OCI-LY3 (cell line): ENCODE measurements around the gene ATRN.
A peak's percentile ranks its signal among the peaks of the same experiment; 100 is the strongest.

Source experiments
- H2AFZ ChIP-seq: fragments of 200-600, 300-600 bp; shearing (Covaris generic); 2 replicates; pipeline ENCODE4 v1.6.0; 2014; ENCODE audit warnings: antibody characterized with exemption, low read depth, low read length
- H3K27ac ChIP-seq: fragments of 200-600, 300-600 bp; sonication (generic); 2 replicates; pipeline ENCODE4 v1.5.1; 2014; ENCODE audit warnings: mild to moderate bottlenecking, low read length, moderate library complexity, mixed read lengths
- H3K27me3 ChIP-seq: fragments of 200-600, 300-600 bp; sonication (generic); 2 replicates; pipeline ENCODE4 v1.6.1; 2014; ENCODE audit warnings: low read depth, low read length, mixed read lengths
- H3K36me3 ChIP-seq: fragments of 200-600, 300-600 bp; sonication (generic); replicated peaks from 2 replicates; pipeline ENCODE3; 2014; ENCODE audit warnings: low read depth, low read length, mixed read lengths
- H3K4me1 ChIP-seq: fragments of 300-600, 200-600 bp; sonication (generic); 2 replicates; pipeline ENCODE4 v1.6.1; 2014; ENCODE audit warnings: low read length, mixed read lengths
- H3K4me2 ChIP-seq: fragments of 200-600, 300-600 bp; sonication (generic); 2 replicates; pipeline ENCODE4 v1.6.1; 2014; ENCODE audit warnings: low read length, mixed read lengths
- H3K4me3 ChIP-seq: fragments of 300-600, 200-600 bp; sonication (generic); 2 replicates; pipeline ENCODE4 v1.5.1; 2014; ENCODE audit warnings: antibody characterized with exemption, mild to moderate bottlenecking, low read length, moderate library complexity
- H3K79me2 ChIP-seq: fragments of 300-600, 200-600 bp; shearing (Covaris generic); 2 replicates; pipeline ENCODE4 v1.6.1; 2014; ENCODE audit warnings: mild to moderate bottlenecking, low read length, mixed read lengths
- H3K9ac ChIP-seq: fragments of 300-600, 200-600 bp; shearing (Covaris generic); 2 replicates; pipeline ENCODE4 v1.6.0; 2014; ENCODE audit warnings: mild to moderate bottlenecking, low read length, moderate library complexity
- H3K9me3 ChIP-seq: fragments of 200-600, 300-600 bp; shearing (Covaris generic); 2 replicates; pipeline ENCODE4 v1.6.1; 2014; ENCODE audit warnings: low read length, mixed read lengths; ENCODE audit not compliant: insufficient read depth
- H4K20me1 ChIP-seq: fragments of 200-600, 300-600 bp; sonication (generic); 2 replicates; pipeline ENCODE4 v1.6.1; 2016; ENCODE audit warnings: low read length, mixed read lengths; ENCODE audit not compliant: insufficient read depth
- CTCF ChIP-seq: fragments of 200-600, 300-600 bp; sonication (generic); IDR thresholded peaks from 2 replicates; pipeline ENCODE4 v1.5.1; 2014; ENCODE audit warnings: antibody characterized with exemption, low read length, low read depth
- EZH2phosphoT487 ChIP-seq: fragments of 200-600 bp; shearing (Covaris generic); IDR thresholded peaks from 2 replicates; pipeline ENCODE4 v1.6.1; 2018; ENCODE audit warnings: antibody characterized with exemption, mixed run types, low read depth

ATRN gene

GRCh38 chr20:3651204-3651962, 180.6 kb downstream of the ATRN start:
- Histone ChIP-seq H4K20me1 (no peaks in the 10 kb centered on the region), H2AFZ (no peak overlapping the region), H3K79me2 (no peaks in the 10 kb centered on the region), H3K27ac (no peak overlapping the region; the same call in 1 of the 2 replicates), H3K4me2 (peak overlapping the region; percentile 13; the same call in 1 of the 2 replicates), H3K4me1 (peaks cover 17% of the 10 kb centered on the region), H3K36me3 (no peaks in the 10 kb centered on the region), H3K9me3 (no peaks in the 10 kb centered on the region), H3K27me3 (no peaks in the 10 kb centered on the region), H3K4me3 (no peak overlapping the region), H3K9ac (no peak overlapping the region)
- TF ChIP-seq EZH2phosphoT487 (no peak), CTCF (no peak)

GRCh38 chr20:3652221-3652620, 181.4 kb downstream of the ATRN start:
- Histone ChIP-seq H3K4me2 (no peak overlapping the region), H3K36me3 (no peaks in the 10 kb centered on the region), H2AFZ (no peak overlapping the region), H3K27me3 (no peaks in the 10 kb centered on the region), H4K20me1 (no peaks in the 10 kb centered on the region), H3K4me1 (peaks cover 17% of the 10 kb centered on the region), H3K9me3 (no peaks in the 10 kb centered on the region), H3K4me3 (no peak overlapping the region), H3K9ac (no peak overlapping the region), H3K79me2 (no peaks in the 10 kb centered on the region), H3K27ac (no peak overlapping the region; the same call in 1 of the 2 replicates)
- TF ChIP-seq EZH2phosphoT487 (no peak), CTCF (no peak)

- peak; percentile 4; the same call in 1 of the 2 replicates for TF ChIP-seq CTCF
- TF ChIP-seq EZH2phosphoT487: no peak
- Histone ChIP-seq H3K27ac (no peak overlapping the region), H3K9ac (no peak overlapping the region)
Observed at GRCh38 chr20:3652676-3653596, 182.1 kb downstream of the ATRN start.

DNA sequence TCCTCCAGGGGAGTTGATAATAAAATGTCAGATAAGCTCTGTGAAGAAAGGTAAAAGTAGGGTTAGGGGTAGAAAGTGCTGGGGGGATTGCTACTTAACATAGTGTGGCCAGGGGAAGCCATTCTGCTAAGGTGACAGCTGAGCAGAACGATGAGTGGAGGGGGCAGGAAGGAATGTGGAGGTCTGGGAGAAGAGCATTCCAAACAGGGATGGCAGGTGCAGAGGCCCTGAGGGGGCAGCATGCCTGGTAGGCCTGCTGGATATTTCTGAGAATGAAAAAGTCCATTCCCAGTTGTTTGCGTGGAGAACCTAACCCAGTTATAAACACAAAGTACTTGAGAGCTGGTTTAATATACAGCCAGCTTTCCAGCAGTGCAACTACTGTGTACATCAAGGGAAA, 183.1 kb downstream of the ATRN start:
- Histone ChIP-seq H3K4me1 (peaks cover 28% of the 10 kb centered on the region), H3K79me2 (no peaks in the 10 kb centered on the region), H3K9me3 (no peaks in the 10 kb centered on the region), H4K20me1 (no peaks in the 10 kb centered on the region), H2AFZ (no peak overlapping the region), H3K4me2 (no peak overlapping the region), H3K27me3 (no peaks in the 10 kb centered on the region), H3K27ac (no peak overlapping the region), H3K9ac (no peak overlapping the region), H3K36me3 (no peaks in the 10 kb centered on the region), H3K4me3 (no peak overlapping the region)
- TF ChIP-seq CTCF: no peak
- no peak for TF ChIP-seq EZH2phosphoT487

More at GRCh38 chr20:3652676-3653596, 182.1 kb downstream of the ATRN start:
- no peaks in the 10 kb centered on the region for H4K20me1 ChIP-seq
- H3K36me3 ChIP-seq: no peaks in the 10 kb centered on the region
- no peaks in the 10 kb centered on the region for H3K27me3 ChIP-seq
- no peak overlapping the region for H2AFZ ChIP-seq
- no peaks in the 10 kb centered on the region for H3K9me3 ChIP-seq
- no peaks in the 10 kb centered on the region for H3K79me2 ChIP-seq
- no peak overlapping the region for H3K4me3 ChIP-seq
- peaks cover 18% of the 10 kb centered on the region for H3K4me1 ChIP-seq
- H3K4me2 ChIP-seq: no peak overlapping the region
